ENCODE measurements around the gene SLC10A6.

SLC10A6 gene

GRCh38 chr4:86872135-86872534, 23.0 kb upstream of the SLC10A6 start:
- H3K9me2 ChIP-seq (replicated peaks; ENCODE audit: insufficient read depth, low read length): no peaks in the 10 kb centered on the region
- no peak overlapping the region for H3K4me2 ChIP-seq (ENCODE audit: low read depth, low read length)
- no peaks in the 10 kb centered on the region for H3K36me3 ChIP-seq (replicated peaks; ENCODE audit: insufficient read depth, low read length)
- H3K27me3 ChIP-seq (replicated peaks; ENCODE audit: insufficient read depth, low read length): no peaks in the 10 kb centered on the region
- H4K20me1 ChIP-seq (ENCODE audit: insufficient read depth, low read length): no peaks in the 10 kb centered on the region
- no peak overlapping the region for H2AFZ ChIP-seq (ENCODE audit: low read length)
- no peak for DNase-seq
- no peaks in the 10 kb centered on the region for H3F3A ChIP-seq (ENCODE audit: insufficient read depth, low read length)
- no peak for TF ChIP-seq EZH2 (optimal IDR thresholded peaks at IDR 0.05; ENCODE audit: low read depth, low read length)
- TF ChIP-seq EZH2phosphoT487 (IDR thresholded peaks at IDR 0.05; ENCODE audit: low read length): no peak
- no peak for TF ChIP-seq CTCF (IDR thresholded peaks at IDR 0.05; ENCODE audit: low read length)
- no peak overlapping the region for H3K4me3 ChIP-seq (ENCODE audit: low read length)
- H3K9ac ChIP-seq (ENCODE audit: low read length): no peak overlapping the region
- H3K4me1 ChIP-seq (ENCODE audit: low read length): no peaks in the 10 kb centered on the region
- no peak overlapping the region for H3K27ac ChIP-seq (ENCODE audit: low read length)
- H3K9me3 ChIP-seq (replicated peaks; ENCODE audit: insufficient read depth, low read length): no peaks in the 10 kb centered on the region
- no peaks in the 10 kb centered on the region for H3K79me2 ChIP-seq (ENCODE audit: low read length)

- no peak overlapping the region for H3K9ac ChIP-seq (ENCODE audit: low read length)
- H3K27ac ChIP-seq (ENCODE audit: low read length): no peak overlapping the region
- no peak overlapping the region for H2AFZ ChIP-seq (ENCODE audit: low read length)
- H3K9me2 ChIP-seq (replicated peaks; ENCODE audit: insufficient read depth, low read length): no peaks in the 10 kb centered on the region
- no peak overlapping the region for H3K4me3 ChIP-seq (ENCODE audit: low read length)
- no peak overlapping the region for H3K4me2 ChIP-seq (ENCODE audit: low read depth, low read length)
- H3K9me3 ChIP-seq (replicated peaks; ENCODE audit: insufficient read depth, low read length): no peaks in the 10 kb centered on the region
- H4K20me1 ChIP-seq (ENCODE audit: insufficient read depth, low read length): no peaks in the 10 kb centered on the region
- no peak for DNase-seq
- H3K4me1 ChIP-seq (ENCODE audit: low read length): no peaks in the 10 kb centered on the region
- TF ChIP-seq EZH2phosphoT487 (IDR thresholded peaks at IDR 0.05; ENCODE audit: low read length): no peak
- no peak for TF ChIP-seq CTCF (IDR thresholded peaks at IDR 0.05; ENCODE audit: low read length)
- TF ChIP-seq EZH2 (optimal IDR thresholded peaks at IDR 0.05; ENCODE audit: low read depth, low read length): no peak
- H3K79me2 ChIP-seq (ENCODE audit: low read length): no peaks in the 10 kb centered on the region
- no peaks in the 10 kb centered on the region for H3K27me3 ChIP-seq (replicated peaks; ENCODE audit: insufficient read depth, low read length)
- no peaks in the 10 kb centered on the region for H3K36me3 ChIP-seq (replicated peaks; ENCODE audit: insufficient read depth, low read length)
- no peaks in the 10 kb centered on the region for H3F3A ChIP-seq (ENCODE audit: insufficient read depth, low read length)
Observed at GRCh38 chr4:86870442-86871069, 21.4 kb upstream of the SLC10A6 start.

- H3K9me2 ChIP-seq (replicated peaks; ENCODE audit: insufficient read depth, low read length): no peaks in the 10 kb centered on the region
- H3K36me3 ChIP-seq (replicated peaks; ENCODE audit: insufficient read depth, low read length): no peaks in the 10 kb centered on the region
- H3K9me3 ChIP-seq (replicated peaks; ENCODE audit: insufficient read depth, low read length): no peaks in the 10 kb centered on the region
- H3K27me3 ChIP-seq (replicated peaks; ENCODE audit: insufficient read depth, low read length): no peaks in the 10 kb centered on the region
- H2AFZ ChIP-seq (ENCODE audit: low read length): no peak overlapping the region
- TF ChIP-seq EZH2 (optimal IDR thresholded peaks at IDR 0.05; ENCODE audit: low read depth, low read length): no peak
- H3K4me1 ChIP-seq (ENCODE audit: low read length): no peaks in the 10 kb centered on the region
- H3K4me2 ChIP-seq (ENCODE audit: low read depth, low read length): no peak overlapping the region
- H3K4me3 ChIP-seq (ENCODE audit: low read length): no peak overlapping the region
- H3K27ac ChIP-seq (ENCODE audit: low read length): no peak overlapping the region
- H3K79me2 ChIP-seq (ENCODE audit: low read length): no peaks in the 10 kb centered on the region
- no peak overlapping the region for H3K9ac ChIP-seq (ENCODE audit: low read length)
- no peak for DNase-seq
- H4K20me1 ChIP-seq (ENCODE audit: insufficient read depth, low read length): no peaks in the 10 kb centered on the region
- H3F3A ChIP-seq (ENCODE audit: insufficient read depth, low read length): no peaks in the 10 kb centered on the region
Observed at GRCh38 chr4:86857341-86858052, 8.3 kb upstream of the SLC10A6 start.

GRCh38 chr4:86856896-86857295, 7.7 kb upstream of the SLC10A6 start:
- TF ChIP-seq EZH2phosphoT487 (IDR thresholded peaks at IDR 0.05; ENCODE audit: low read length): no peak
- no peak for TF ChIP-seq EZH2 (optimal IDR thresholded peaks at IDR 0.05; ENCODE audit: low read depth, low read length)
- TF ChIP-seq CTCF (IDR thresholded peaks at IDR 0.05; ENCODE audit: low read length): no peak
- Histone ChIP-seq H4K20me1 (ENCODE audit: insufficient read depth, low read length) (no peaks in the 10 kb centered on the region), H3K4me2 (ENCODE audit: low read depth, low read length) (no peak overlapping the region), H3K9me2 (replicated peaks; ENCODE audit: insufficient read depth, low read length) (no peaks in the 10 kb centered on the region), H3K79me2 (ENCODE audit: low read length) (no peaks in the 10 kb centered on the region), H3F3A (ENCODE audit: insufficient read depth, low read length) (no peaks in the 10 kb centered on the region), H3K4me3 (ENCODE audit: low read length) (no peak overlapping the region), H3K9ac (ENCODE audit: low read length) (no peak overlapping the region), H2AFZ (ENCODE audit: low read length) (no peak overlapping the region), H3K36me3 (replicated peaks; ENCODE audit: insufficient read depth, low read length) (no peaks in the 10 kb centered on the region), H3K9me3 (replicated peaks; ENCODE audit: insufficient read depth, low read length) (no peaks in the 10 kb centered on the region), H3K27me3 (replicated peaks; ENCODE audit: insufficient read depth, low read length) (no peaks in the 10 kb centered on the region), H3K27ac (ENCODE audit: low read length) (no peak overlapping the region), H3K4me1 (ENCODE audit: low read length) (no peaks in the 10 kb centered on the region)
- no peak for DNase-seq
